Suprapubic skin (tissue), 3 donors: ENCODE data around the gene JAK1.

Experiments
- CTCF ChIP-seq, 2 donors: fragments of 200-600 bp in 1 of 2; fragments of 450-650 bp in 1 of 2; sonication (generic) in 1 of 2; IDR thresholded peaks; one replicate each; pipeline ENCODE4 v1.5.1; 2016 to 2019; ENCODE audit warnings: antibody characterized with exemption in 2 of 2, mild to moderate bottlenecking in 1 of 2, moderate library complexity in 1 of 2
- POLR2A ChIP-seq, 2 donors: fragments of 450-650 bp; IDR thresholded peaks; one replicate each; pipeline ENCODE4 v1.6.1; 2017; ENCODE audit warnings: antibody characterized with exemption in 2 of 2, mild to moderate bottlenecking in 2 of 2, moderate library complexity in 2 of 2

DNA sequence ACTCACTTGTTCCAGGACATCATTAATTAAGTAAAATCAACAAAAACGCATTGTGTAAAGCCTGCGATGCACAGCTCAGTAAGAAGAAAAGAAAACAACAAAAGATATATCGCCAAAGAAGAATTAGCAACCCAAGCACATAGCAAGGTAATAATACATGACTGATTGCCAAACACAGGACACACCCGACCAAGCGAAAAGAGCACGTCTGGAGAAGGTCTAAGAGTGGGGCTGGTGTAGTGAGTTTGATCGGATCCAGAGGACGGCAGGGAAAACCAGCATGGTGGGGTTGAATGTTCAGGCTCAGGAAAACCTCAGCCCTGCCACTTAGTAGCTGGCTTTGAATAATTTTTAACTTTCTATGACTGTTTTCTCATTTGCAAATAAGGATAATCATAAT is 69.8 kb downstream of the JAK1 start:
- TF ChIP-seq CTCF (IDR thresholded peaks at IDR 0.05) (no peak), POLR2A (IDR thresholded peaks at IDR 0.05) (no peak)
